GM21825 (cell line): ENCODE data around the gene XKR8.

ENCODE experiments used
- ATAC-seq: cut with Tn5 transposase; IDR thresholded peaks from one replicate; pipeline ENCODE4 v1.9.1; 2021; ENCODE audit warnings: mild to moderate bottlenecking, moderate library complexity; ENCODE audit not compliant: unreplicated experiment

Gene XKR8

DNA sequence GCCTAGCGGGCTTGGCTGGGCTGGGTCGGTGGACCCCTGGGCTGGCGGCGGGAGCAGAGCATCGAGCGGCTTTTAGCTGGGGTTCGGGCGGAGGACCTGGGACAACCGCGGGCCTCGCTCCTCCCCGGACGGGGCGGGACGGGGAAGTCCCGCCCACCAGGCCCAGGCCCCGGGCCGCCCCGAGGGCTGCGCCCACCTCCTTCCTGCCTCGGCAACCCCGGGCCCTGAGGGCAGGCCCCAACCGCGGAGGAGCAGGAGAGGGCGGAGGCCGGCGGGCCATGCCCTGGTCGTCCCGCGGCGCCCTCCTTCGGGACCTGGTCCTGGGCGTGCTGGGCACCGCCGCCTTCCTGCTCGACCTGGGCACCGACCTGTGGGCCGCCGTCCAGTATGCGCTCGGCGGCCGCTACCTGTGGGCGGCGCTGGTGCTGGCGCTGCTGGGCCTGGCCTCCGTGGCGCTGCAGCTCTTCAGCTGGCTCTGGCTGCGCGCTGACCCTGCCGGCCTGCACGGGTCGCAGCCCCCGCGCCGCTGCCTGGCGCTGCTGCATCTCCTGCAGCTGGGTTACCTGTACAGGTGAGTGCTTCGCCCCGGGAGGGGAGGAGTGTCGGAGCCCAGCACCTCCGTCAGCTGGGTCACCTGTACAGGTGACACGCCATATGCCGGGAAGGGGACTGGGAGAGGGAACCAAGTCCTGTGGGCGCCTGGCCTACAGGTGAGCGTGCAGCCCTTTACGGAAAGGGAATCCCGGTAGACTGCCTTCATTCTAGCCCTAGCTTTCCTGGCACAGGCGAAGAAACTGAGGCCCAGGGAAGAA, at the start of gene XKR8:
Gene XKR8, plus strand, starts transcription at position 182 of the 812 bp plus-strand sequence. Its CDS starts 97 bp downstream, at position 279.
- peak; percentile 77 for ATAC-seq

GRCh38 chr1:27912429-27912828, 47.3 kb upstream of the XKR8 start:
- no peak for ATAC-seq

DNA sequence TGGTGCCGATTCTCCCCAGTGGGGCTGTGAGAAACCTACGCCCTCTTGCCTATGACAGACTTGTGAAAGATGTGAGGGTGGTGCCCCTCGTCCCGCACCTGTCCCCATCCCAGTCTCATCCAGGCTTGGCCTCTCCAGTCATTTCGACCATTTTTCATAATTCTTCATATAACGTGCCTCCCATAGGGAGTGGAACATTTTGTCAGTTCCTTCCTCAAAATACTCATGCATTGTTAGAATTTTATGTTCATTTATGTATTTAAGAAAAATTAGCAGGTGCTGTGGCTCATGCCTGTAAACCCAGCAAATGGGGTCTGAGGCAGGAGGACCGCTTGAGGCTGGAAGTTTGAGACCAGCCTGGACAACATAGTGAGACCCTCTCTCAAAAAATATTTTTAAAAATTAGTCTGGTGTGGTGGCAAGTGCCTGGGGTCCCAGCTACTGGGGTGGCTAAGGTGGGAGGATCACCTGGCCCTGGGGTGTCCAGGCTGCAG, 44.6 kb upstream of the XKR8 start:
- ATAC-seq = no peak

DNA sequence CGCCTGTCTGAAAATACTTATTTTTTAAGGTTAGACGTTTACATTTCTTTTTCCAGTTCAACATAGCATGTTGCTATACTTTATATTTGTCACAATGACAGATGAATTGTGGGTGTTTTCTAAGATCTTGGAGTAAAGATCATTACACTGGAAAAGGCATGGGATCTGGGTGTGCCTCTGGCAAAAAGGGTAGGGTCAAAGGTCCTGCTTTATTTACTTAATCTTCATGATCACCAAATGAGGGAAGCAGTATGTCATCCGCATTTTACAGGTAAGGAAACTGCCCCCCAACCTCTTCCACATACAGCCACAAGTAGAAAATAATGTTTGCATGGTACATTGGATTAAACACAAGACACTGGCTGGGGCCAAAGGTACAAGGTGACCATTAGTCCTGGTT, 37.5 kb upstream of the XKR8 start:
- no peak for ATAC-seq

GRCh38 chr1:27928216-27928954, 31.4 kb upstream of the XKR8 start:
- no peak for ATAC-seq

DNA sequence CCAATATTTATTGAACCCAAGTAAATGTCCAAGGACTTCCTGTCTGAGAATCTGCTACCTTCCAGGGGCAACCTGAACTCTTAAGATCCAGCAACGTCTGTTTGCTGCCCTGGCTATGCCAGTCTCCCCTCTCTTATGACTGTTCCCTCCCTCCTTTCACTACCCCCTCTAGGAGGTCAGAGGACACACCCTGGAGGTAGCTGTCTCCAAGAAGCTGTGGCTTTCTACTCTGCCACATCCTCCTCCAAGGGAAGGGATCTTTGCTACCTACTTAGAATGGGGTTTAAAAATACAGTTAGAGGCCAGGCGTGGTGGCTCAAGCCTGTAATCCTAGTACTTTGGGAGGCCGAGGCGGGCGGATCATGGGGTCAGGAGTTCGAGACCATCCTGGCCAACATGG, 28.6 kb upstream of the XKR8 start:
- ATAC-seq = no peak

DNA sequence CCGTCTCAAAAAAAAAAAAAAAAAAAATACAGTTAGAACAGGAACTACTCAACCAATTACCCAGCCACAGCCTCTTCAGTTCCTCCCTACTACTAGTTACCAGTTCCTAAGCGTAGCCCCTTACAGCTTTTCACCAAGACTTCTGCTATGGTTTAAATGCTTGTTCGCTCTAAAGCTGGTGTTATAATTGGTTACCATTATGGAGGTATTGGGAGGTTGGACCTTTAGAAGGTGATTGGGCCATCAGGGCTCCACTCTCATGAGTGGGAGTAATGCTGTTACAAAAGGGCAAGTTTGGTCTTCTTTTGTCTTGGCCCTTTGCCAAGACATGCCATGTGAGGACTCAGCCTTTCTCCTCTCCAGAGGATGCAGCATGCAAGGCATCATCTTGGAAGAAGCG, 28.0 kb upstream of the XKR8 start:
- ATAC-seq = no peak

DNA sequence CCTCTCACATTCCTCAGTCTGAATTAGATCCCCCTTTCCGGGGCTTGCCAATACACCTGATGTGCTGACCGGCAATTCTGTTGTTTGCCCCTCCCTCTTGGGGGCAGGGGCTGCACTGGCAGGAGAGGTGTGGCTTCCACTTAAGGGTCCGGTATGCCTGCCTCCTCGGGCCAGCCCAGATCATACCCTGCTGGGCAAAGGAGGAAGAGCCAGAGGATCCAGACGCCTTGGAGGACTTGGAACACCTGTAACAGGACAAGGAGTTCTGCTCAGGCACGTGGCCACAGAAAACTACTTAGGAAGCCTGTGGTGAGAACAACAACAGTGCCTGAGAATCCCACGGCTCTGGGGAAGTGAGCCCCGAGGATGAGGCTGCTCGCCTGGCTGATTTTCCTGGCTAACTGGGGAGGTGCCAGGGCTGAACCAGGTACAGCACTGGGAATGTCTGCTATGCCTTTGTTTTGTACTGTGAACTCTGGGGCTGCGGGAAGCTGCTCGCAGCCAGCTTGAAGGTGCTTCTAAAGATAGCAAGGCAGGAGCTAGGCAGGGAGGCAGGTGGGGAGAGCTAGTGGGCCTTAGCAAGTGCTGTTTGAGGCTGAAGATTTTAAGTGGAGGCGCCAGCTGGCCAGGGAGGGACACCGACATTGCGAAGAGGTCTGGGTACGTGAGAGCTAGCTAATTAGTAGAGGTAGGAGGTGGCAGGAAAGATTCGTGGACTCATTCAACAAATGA, 24.8 kb upstream of the XKR8 start, which contains the start of gene SMPDL3B:
Gene SMPDL3B, plus strand, starts transcription at position 183 of the 732 bp plus-strand sequence. Its CDS starts 184 bp downstream, at position 367.
- no peak for ATAC-seq

DNA sequence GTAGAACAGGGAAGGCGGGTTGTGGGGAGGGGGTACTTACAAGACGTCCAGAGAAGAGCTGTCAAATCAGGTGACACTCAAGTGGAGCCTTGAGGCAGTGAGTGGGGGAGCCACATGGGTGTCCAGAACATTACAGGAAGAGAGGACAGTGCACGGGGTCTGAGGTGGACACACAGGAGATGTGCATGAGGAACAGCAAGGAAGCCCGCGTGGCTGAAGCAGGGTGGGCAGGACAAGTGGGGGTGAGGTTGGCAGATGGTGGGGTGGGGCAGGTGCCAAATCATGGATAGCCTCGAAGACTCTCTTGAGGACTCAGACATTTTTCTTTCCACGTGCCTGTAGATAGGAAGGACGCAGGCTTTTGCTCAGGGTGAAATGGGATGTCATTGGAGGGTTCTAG, 24.1 kb upstream of the XKR8 start:
- no peak for ATAC-seq

DNA sequence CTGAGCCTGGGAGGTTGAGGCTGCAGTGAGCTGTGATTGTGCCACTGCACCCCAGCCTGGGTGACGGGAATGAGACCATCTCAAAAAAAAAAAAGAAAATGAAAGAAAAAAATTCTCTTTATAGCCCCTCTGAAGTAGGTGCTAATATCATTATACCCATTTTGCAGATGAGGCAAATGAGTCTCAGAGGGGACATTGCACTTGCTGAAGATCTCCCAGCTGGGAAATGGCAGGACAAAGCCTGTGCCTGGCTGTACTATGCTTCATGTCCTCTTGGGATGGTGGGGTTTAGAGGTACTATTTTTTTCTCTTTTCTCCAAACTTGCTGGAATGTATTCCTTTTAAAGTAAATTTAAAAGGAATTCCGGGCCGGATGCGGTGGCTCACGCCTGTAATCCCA, 23.4 kb upstream of the XKR8 start:
- ATAC-seq = no peak

GRCh38 chr1:27937524-27937836, 22.3 kb upstream of the XKR8 start:
- ATAC-seq = no peak

GRCh38 chr1:27938488-27938887, 21.3 kb upstream of the XKR8 start:
- ATAC-seq = no peak

GRCh38 chr1:27940297-27940696, 19.5 kb upstream of the XKR8 start:
- ATAC-seq = no peak

GRCh38 chr1:27940870-27941560, 18.8 kb upstream of the XKR8 start:
- no peak for ATAC-seq

GRCh38 chr1:27941671-27942540, 17.9 kb upstream of the XKR8 start:
- no peak for ATAC-seq

DNA sequence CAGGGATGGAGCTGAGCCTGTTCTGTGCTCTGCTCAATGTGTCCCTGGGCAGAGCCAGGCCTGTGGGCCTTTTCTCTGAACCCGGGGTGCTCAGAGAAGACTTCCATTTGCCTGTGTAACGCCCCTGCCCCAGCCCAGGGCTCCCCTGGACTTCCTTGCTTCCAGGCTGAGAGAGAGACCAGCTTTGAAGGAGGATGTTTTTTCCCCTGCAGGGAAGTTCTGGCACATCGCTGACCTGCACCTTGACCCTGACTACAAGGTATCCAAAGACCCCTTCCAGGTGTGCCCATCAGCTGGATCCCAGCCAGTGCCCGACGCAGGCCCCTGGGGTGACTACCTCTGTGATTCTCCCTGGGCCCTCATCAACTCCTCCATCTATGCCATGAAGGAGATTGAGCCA, 14.8 kb upstream of the XKR8 start:
- ATAC-seq = no peak

- ATAC-seq = no peak
Measured at GRCh38 chr1:27949027-27949426, 10.7 kb upstream of the XKR8 start.

GRCh38 chr1:27951396-27951795, 8.4 kb upstream of the XKR8 start:
- ATAC-seq = no peak

DNA sequence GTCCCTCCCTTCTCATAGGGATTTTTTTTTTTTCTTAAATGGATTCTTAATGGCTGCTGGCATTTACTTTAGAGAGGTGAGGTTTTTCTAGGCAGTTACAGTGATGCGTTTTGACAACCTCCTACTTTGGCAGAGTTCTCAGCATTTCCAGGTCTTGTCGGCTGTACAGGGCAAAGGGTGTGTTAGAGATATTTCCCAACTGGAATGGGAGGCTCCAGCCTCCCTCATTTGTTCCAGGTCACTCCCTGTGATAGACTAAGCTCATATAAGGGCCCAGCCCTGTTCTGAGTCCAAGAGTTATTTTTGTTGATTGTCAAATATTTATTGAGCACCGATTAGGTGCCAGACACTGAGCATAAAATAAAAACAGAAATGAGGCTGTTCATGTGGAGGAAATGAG, 7.6 kb upstream of the XKR8 start:
- no peak for ATAC-seq

GRCh38 chr1:27954186-27954585, 5.6 kb upstream of the XKR8 start:
- ATAC-seq = no peak
